Dermis microvascular lymphatic vessel endothelial cell (primary cell): Measurements from ENCODE around the gene C3orf80. TPM values are rescaled to one million over a fixed set of nuclear protein-coding genes. Genes with fewer than 3 reads are reported as not detected.
"Not testable (repeated sequence)": the region's sequence is repeated elsewhere in the genome, so short reads cannot be mapped to it uniquely, and the experiment has no call there.

ENCODE experiments used
- DNase-seq, 2 donors: peaks; one replicate each; pipeline versions ENCODE4 v3.0.0 to v3.0.0-alpha.2; 2010; ENCODE audit warnings: low read depth in 2 of 2
- total RNA-seq: library from RNA; depleted of rRNA; stranded (reverse); fragments of >200 nt; gene quantifications from 2 replicates; pipeline ENCODE4 v1.2.1, GENCODE V29; 2014

C3orf80 gene
- total RNA-seq: not detected in 2 replicates

DNA sequence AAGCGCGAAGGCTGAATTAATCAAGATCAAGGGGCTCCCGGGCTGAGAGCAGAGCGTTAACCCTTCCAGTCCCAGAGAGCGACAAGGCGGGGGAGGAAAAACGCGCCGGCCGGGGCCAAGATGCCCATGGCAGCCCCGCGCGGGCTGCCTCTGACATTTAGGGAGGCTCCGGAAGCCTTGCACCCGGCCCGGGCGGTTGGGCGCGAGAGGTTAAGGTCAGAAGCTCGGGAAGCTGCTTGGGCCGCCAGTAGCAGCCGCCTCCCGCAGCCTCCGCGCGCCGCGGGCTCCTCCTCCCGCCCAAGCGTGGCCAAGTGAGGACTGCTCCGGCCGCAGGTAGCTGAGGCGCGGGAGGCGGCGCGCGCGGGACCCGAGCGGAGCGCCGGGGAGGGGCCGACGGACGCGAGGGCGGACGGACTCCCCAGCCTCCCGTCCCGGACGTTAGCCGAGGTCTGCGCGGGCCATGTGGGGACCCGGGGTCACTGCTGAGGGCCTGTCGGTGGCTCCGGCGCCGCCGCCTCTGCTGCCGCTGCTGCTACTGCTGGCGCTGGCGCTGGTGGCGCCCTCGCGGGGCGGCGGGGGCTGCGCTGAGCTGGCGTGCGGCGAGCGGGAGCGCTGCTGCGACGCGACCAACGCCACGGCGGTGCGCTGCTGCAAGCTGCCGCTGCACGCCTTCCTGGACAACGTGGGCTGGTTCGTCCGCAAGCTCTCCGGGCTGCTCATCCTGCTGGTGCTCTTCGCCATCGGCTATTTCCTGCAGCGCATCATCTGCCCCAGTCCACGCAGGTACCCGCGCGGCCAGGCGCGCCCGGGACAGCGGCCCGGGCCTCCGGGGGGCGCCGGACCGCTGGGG is at the start of gene C3orf80:
Gene C3orf80, plus strand, starts transcription at position 247 of the 850 bp plus-strand sequence. Its CDS starts 214 bp downstream, at position 461.
- DNase-seq: peak; percentile 17 to 59

DNA sequence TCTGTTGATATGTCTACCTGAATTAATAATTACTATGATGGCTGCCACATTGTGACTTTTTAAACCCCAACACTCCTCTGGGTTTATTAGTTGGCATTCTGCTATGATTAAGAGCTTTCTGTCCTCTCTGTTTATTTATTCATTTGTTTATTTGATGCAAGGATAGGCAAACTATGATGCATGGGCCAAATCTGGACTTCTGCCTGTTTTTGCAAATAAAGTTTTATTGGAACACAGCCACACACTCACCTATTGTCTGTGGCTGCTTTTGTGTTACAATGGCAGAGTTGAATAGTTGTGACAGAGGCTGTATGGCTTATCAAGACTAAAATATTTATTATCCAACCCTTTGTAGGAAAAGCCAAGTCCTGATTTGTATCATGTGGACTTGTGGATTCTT is 48.3 kb upstream of the C3orf80 start:
- no peak for DNase-seq

DNA sequence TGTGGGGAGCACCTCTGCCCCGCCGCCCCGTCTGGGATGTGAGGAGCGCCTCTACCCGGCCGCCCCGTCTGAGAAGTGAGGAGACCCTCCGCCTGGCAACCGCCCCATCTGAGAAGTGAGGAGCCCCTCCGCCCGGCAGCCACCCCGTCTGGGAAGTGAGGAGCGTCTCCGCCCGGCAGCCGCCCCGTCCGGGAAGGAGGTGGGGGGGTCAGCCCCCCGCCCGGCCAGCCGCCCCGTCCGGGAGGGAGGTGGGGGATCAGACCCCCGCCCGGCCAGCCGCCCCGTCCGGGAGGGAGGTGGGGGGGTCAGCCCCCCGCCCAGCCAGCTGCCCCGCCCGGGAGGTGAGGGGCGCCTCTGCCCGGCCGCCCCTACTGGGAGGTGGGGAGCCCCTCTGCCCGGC is 46.6 kb upstream of the C3orf80 start:
- DNase-seq: not testable (repeated sequence)

DNA sequence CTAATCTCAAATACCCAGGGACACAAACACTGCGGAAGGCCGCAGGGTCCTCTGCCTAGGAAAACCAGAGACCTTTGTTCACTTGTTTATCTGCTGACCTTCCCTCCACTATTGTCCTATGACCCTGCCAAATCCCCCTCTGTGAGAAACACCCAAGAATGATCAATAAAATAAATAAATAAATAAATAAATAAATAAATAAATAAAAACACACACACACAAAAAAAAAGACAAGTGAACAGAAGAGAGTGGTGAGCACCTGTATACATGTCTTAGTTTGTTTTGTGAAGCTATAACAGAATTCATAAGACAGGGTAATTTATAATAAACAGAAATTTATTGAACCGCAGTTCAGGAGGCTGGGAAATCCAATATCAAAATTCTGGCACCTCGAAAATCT is 45.8 kb upstream of the C3orf80 start:
- not testable (repeated sequence) for DNase-seq

DNA sequence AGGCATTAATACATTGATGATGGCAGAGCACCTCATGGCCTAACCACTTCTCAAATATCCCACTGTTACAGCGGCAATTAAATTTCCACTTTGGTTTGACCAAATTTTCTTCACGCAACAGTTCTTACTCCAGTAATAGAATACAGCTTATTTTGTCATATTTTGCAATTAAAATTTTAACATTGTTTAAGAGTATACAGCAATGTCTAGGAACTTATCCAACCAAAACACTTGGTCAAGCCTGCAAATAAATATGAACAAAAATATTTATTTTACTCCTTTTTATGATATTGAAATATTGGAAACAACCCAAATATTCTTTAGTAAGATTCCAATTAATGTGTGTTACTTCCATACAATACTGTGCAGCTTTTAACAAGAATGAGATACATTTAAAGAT is 45.3 kb upstream of the C3orf80 start:
- DNase-seq: no peak

DNA sequence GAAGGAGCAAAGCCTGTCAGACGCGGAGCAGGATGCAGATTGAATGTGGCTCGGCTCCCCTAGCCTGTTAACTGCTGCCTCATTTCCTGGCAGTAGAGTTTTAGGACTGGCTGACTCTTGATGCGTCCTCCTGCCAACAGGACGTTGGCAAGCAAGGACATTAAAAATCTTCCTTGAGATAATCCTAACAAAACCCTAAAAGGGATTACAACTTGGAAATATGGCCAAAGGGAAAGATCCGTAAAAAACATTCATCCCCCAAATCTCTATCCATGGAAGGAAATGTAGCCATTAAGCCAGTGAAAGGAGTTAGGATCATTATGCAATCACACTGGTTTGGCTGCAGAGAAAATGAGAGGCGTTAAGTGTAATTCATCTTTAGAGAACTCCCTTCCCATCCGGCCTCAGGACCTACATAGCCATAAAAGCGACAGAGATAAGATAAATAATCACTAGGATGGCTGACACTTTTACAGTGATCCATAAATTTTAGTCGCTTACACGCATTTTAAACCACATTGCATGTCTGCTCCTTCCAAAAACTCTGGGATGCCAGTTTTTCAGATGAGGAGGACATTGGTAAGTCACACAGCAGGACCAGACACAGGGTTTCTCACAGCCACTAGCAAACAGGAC is 44.5 kb upstream of the C3orf80 start:
- peak in 1 of 2 donors; percentile 40 for DNase-seq

DNA sequence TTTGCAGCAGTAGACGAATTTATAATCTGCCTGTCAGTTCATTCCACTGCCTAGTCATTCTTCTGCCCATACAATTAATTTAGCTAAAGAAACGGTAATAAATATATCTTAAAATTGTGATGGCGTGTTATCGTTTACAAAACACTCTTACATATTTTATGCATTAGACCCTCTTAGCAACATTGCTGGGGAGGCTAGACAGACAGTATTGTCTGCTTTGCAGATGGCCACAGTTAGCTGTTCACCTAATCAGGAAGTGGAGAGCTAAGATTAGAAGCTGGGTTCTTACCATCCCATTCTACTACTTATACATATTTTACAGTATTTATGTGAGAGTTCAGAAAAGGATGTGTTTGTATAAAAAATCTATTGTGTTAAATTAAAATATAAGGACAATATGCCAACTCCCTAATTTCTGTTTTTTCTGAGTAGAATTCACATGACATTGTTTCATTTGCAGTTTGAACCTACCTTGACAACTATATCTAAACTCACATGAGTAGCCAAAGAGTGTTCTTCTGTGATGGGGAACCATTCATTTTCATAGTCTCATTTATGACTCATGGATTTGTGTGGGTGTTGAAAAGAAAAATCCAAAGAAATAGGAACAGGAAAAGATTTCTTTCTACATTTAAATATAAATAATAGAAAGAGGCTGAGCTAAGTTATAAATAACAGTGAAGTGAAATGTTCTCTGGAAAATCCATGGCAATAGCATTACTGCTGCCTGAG is 41.7 kb upstream of the C3orf80 start:
- DNase-seq: no peak

DNA sequence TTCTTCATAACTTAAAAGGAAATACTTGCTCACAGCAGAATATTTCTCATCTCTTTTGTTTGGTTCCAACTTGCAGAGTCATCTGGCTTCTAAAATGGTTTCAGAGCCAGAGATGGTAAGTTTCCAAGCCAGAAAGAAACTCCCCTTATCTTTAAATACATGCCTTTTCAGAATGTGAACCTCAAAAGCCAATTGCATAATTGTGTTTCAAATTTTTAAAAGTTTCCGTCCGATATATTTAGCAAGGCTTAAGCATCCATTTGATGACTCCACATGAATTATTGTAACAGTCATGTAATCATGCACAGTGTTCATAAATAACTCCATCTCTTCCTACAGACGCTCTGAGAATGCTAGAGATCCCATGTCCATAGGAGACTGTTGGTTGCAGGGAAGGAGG is 40.6 kb upstream of the C3orf80 start:
- no peak for DNase-seq

DNA sequence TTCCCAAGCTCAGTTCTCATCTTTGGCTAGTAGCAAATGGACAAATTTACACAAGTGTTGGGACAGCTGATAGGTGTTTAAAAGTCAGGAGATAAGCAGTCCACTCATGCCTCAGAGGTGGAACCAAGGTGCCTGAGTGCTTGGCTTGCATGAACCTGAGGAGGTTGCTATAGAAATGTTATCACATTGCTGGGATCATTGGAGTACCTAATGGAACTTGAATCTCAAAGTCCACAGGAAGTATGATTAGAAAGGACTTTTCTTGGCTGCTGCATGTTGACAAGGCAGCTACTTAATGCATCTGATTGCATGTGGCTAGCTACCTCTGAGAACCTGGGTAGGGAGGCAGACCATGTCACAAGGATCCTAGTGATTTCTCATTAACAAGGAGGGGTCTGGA is 39.5 kb upstream of the C3orf80 start:
- no peak for DNase-seq

DNA sequence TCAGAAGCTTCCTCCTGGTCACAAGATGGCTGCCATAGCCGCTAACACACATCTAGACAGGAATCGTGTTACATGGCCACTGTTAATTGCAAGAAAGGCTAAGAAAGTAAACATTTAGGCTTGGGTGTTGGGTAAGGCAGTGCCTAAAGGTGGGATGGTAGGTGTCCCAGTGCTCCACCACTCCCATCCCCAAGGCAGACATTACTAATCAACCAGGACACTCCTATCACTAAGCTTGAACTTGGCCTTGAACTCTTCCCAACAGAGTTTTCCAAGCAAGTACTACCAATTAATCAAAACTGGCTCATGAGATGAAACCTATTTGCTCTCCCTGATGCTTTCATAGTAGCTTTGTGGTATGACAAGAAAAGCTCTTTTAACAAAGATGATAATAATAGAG is 37.9 kb upstream of the C3orf80 start:
- DNase-seq: no peak

DNA sequence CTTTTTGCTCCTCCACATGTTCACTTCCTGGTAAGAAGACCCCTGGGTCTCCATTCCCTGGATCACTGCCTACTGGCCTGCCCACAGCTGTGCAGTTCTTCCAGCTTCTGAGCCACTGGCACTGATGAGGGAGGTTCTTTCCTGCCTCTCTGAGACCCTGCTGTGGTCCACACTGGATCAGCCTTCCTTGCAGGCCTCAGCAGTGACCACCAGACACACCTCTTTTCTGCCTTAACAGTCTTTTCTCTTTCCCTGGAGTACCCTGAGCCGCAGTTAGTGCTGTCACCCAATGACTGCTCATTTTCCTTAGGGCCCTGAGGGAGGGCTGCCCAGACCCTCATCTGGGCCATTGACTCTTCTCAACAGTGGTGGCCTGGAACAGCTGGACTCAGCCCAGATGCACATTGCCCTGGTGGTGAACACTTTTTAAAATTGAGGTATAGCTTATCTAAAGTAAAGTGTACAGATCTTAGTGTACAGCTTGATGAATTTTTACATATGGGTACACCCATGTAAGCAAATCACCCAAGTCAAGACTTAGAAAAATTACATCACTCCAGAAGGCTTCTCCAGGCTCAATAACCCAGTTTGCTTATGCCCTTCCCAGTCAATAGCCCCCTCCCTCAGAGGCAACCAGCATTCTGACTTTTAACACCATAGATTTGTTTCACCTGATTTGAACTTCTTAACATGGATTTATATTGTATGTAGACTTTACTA is 32.8 kb upstream of the C3orf80 start:
- no peak for DNase-seq

DNA sequence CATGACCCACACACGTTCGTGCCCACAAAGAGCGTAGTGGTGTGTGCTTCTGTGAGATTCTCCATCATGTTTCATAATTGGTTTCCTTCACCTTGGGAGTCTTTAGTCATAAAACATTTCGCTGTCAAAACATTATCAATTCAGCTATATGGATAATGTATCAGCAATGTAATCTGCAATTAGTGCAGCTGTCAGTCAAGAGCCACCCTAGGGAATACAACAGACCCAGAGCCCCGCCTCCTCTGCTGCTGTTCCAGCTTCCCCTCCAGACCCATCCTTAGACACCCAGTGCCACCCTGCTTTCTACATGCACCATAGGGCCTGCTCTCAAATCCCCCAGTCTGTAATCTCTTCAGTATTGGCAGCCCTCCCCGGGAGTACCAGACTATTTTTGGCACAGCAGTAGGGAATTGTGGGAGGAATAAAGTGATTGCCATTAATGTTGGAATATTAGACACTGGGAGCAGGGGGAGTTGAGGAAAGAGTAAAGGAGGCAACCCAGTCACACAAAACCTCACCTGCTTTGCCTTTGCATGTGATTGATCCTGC is 31.5 kb upstream of the C3orf80 start:
- no peak for DNase-seq

DNA sequence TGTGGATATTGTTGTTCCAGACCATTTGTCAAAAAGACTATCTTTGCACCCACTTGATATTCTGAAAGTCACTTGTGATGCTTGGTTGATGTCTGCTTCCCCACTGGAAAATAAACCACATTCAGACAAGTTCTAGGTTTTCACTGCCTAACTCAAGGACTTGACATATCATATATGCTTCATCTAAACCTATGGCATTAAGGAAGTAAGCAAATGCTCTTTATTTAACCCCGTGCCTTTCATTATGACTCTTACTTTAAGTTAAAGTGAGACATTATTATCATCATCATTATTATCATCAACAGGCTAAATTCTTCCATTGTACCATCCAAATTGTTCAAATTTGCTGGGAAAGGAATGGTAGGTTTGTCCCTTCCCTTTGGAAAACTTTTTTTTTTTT is 30.8 kb upstream of the C3orf80 start:
- DNase-seq: no peak

DNA sequence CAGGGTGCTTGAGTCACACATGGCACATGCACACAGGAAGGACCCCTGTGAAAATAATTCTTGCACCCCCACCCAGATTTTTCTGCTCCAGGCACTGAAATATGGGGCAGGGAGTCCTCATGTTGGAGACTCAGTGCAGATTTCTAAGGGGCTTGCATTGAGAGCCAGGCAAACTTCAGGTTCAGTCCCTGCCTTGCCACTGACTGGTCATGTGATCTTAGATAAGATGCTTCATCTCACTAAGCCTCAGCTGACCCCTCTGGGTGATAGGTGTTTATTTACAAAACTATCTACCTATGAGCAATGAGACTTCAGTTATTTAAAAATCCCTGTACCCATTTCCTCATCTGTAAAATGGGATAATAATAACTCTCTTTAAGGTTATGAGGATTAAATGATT is 30.1 kb upstream of the C3orf80 start:
- DNase-seq: no peak

DNA sequence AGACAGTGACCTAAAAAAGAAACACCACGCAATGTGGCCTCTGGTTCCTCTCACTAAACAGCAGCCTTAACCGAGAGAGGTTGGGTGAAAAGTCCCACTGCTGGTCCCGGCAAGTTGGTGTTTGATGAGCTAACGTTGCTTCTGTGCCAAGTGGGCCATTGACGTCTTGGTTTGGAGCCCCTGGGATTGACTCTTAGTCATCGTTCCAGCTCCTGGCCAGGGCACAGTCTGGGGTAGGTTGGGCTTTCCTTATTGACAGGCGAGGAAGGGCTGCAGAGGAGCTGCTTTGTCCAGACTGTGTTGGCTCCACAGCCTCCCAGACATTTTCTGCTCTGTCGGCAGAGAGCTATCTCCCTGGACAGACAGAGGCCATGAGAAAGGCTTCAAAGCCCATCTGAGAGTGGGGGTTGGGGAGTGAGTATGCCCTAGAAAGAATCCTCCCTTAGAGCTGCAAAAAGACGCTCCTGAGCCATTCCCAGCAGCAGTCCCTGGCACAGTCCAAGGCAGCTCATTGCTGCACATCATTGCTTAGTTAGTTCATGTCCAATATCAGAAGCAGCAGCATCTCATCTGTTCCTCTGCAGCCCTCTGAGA is 28.6 kb upstream of the C3orf80 start:
- DNase-seq: no peak

DNA sequence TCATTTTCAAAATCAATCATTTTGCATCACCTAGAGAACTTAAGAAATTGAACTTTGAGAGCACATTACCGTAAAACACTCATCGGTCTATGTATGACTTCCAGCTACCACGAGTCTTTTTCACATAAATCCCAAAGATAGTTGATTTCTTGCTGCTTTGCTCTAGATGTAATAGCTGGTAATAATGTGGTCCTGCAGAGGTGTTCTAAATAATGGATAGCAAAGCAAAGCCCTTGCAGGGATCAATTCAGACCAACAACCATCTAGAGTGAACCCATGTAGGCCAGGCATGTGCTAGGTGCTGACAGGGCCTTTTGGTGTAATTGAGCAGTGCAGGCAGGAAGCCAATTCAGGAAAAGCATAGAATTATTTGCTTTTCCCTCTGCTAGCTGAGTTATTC is 26.1 kb upstream of the C3orf80 start:
- DNase-seq: no peak

DNA sequence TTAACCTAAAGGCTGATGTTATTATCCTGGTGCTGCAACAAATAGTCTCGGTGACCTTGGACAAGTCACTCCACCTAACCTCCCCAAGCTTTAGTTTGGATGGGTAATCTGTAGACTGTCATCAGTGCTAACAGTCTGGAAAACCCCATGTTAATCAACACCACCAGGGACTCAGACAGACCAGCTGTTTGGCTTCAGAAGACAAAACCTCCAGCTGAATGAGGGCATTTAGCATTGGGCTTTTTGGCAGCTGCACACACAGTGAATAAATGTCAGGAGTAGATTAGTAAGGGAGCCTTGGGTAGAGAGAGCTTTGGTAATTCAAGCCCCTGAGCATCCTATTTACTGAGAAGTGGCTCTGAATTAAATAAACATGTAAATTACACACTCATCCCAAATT is 24.9 kb upstream of the C3orf80 start:
- DNase-seq: no peak

DNA sequence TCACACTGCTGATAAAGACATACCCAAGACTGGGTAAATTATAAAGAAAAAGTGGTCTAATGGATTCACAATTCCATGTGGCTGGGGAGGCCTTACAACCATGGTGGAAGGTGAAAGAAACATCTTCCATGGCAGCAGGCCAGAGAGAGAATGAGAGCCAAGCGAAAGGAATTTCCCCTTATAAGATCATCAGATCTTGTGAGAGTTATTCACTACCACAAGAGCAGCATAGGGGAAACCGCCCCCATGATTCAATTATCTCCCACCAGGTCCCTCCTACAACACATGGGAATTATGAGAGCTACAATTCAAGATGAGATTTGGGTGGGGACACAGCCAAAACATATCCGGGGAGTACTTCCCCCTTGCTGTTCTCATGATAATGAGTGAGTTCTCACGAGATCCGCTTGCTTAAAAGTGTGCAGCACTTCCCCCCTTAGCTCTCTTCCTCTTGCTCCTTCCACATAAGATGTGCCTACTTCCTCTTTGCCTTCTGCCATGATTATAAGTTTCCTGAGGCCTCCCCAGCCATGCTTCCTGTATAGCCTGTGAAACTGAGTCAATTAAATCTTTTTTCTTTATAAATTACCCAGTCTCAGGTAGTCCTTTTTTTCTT is 20.7 kb upstream of the C3orf80 start:
- DNase-seq: not testable (repeated sequence)

DNA sequence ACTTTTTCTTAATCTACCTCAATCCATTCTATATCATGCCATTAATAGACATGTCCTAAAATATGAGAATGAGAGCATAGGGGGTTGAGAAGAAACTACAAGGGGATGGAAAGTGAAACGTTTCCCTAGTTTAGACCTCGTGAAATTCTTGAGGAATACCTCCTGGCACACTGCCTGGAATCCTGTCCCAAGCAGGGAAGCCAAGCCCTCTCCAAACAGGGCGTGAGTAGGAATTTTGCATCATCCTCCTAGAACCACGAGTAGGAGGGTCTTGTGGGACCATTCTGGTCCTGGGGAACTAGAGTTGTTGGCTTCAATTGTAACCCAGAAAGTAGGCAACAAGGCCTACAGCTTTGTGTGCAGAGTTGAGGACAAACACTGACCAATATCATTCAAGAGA is 19.6 kb upstream of the C3orf80 start:
- no peak for DNase-seq

DNA sequence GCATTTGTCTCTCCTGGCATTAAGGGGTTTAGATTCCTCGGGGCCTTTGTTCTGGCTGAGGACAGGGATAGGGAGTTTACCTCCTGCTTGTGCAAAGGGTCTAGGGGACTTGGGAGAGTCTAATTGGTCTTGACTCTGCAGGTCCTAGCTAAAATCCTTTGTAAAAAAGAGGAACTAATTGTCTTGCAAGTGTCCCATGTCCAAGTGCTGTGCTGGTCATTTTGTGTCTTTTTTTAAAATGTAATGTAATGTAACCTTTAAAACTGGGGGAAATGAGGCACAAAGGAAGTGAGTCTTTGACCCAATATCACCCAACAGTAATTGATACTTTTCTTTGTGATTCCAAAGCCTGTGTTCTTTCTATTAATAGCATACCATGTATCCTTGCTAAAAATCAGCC is 14.9 kb upstream of the C3orf80 start:
- DNase-seq: no peak

DNA sequence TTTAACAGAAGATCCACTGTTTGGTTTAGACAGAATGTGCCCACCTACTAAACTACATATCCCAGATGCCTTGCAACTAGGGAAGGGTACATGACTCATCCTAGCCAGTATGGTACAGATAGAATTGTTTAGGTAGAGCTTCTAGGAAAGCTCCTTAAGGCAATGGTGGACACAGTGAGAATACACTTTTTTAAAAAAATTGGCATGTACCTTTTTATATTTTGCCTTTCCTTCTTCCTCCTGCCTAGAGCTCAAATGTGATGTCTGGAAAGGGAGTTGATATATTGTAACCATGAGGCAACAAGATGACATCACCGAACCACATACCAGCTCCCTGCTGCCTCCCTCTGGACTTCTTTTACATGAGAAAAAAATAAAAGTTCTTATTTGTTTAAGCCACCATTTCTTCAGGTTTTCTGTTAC is 14.4 kb upstream of the C3orf80 start:
- peak in 1 of 2 donors; percentile 21 for DNase-seq
